H9 (cell line): Measurements from ENCODE around the gene CBX8. TPM values are rescaled to one million over a fixed set of nuclear protein-coding genes. Genes with fewer than 3 reads are reported as not detected.

Experiments
- DNase-seq: peaks from one replicate; pipeline ENCODE4 v3.0.0-alpha.2; 2017
- H2AFZ ChIP-seq: one replicate; pipeline ENCODE4 v1.6.1; 2013; ENCODE audit warnings: mild to moderate bottlenecking, low read length, control low read depth, moderate library complexity
- H2AK5ac ChIP-seq: 2 replicates; pipeline ENCODE4 v1.6.1; 2013; ENCODE audit warnings: low read length, control low read depth, mixed read lengths; ENCODE audit not compliant: insufficient read length
- H2BK120ac ChIP-seq: one replicate; pipeline ENCODE4 v1.6.1; 2013; ENCODE audit warnings: low read depth, mild to moderate bottlenecking, low read length, control low read depth, inconsistent platforms; ENCODE audit not compliant: poor library complexity, severe bottlenecking
- H2BK12ac ChIP-seq: 2 replicates; pipeline ENCODE4 v1.6.1; 2013; ENCODE audit warnings: low read length, control low read depth, mixed read lengths, low read depth; ENCODE audit not compliant: insufficient read length
- H2BK15ac ChIP-seq: 2 replicates; pipeline ENCODE4 v1.6.1; 2013; ENCODE audit warnings: low read depth, low read length, control low read depth
- H2BK20ac ChIP-seq: one replicate; pipeline ENCODE4 v1.6.1; 2013; ENCODE audit warnings: low read depth, mild to moderate bottlenecking, low read length, control low read depth, inconsistent platforms; ENCODE audit not compliant: poor library complexity, severe bottlenecking
- H2BK5ac ChIP-seq: 2 replicates; pipeline ENCODE4 v1.6.1; 2013; ENCODE audit warnings: low read length, control low read depth, mixed read lengths; ENCODE audit not compliant: insufficient read length
- H3K14ac ChIP-seq: 2 replicates; pipeline ENCODE4 v1.6.1; 2013; ENCODE audit warnings: low read length, control low read depth; ENCODE audit not compliant: insufficient read depth
- H3K18ac ChIP-seq: 2 replicates; pipeline ENCODE4 v1.6.1; 2013; ENCODE audit warnings: low read depth, mild to moderate bottlenecking, mixed read lengths, low read length, control low read depth; ENCODE audit not compliant: insufficient read length
- H3K23ac ChIP-seq: 2 replicates; pipeline ENCODE4 v1.6.1; 2013; ENCODE audit warnings: low read length, control low read depth, mixed read lengths, low read depth; ENCODE audit not compliant: insufficient read length
- H3K23me2 ChIP-seq: 2 replicates; pipeline ENCODE4 v1.6.1; 2013; ENCODE audit warnings: low read depth, mild to moderate bottlenecking, mixed read lengths, low read length, control low read depth; ENCODE audit not compliant: insufficient read length, poor library complexity, severe bottlenecking
- H3K27ac ChIP-seq: 2 replicates; pipeline ENCODE4 v1.5.1; 2013; ENCODE audit warnings: low read length, control low read depth, mixed read lengths, low read depth; ENCODE audit not compliant: insufficient read length
- H3K27me3 ChIP-seq: 2 replicates; pipeline ENCODE4 v1.6.1; 2013; ENCODE audit warnings: low read length, control low read depth, inconsistent platforms; ENCODE audit not compliant: insufficient read depth
- H3K4ac ChIP-seq: 2 replicates; pipeline ENCODE4 v1.6.1; 2013; ENCODE audit warnings: low read depth, mild to moderate bottlenecking, control low read depth, inconsistent platforms, low read length, moderate library complexity
- H3K4me1 ChIP-seq: 2 replicates; pipeline ENCODE4 v1.6.1; 2013; ENCODE audit warnings: low read length, control low read depth, inconsistent platforms; ENCODE audit not compliant: insufficient read depth
- H3K4me2 ChIP-seq: 2 replicates; pipeline ENCODE4 v1.6.1; 2013; ENCODE audit warnings: low read length, control low read depth, mixed read lengths; ENCODE audit not compliant: insufficient read length, insufficient read depth
- H3K56ac ChIP-seq: 2 replicates; pipeline ENCODE4 v1.6.1; 2013; ENCODE audit warnings: low read depth, mild to moderate bottlenecking, mixed read lengths, low read length, control low read depth; ENCODE audit not compliant: insufficient read length
- H3K79me1 ChIP-seq: 2 replicates; pipeline ENCODE4 v1.6.1; 2013; ENCODE audit warnings: low read depth, mild to moderate bottlenecking, moderate library complexity, low read length, control low read depth, inconsistent platforms; ENCODE audit not compliant: insufficient read depth, poor library complexity, severe bottlenecking
- H3K79me2 ChIP-seq: 2 replicates; pipeline ENCODE4 v1.6.1; 2013; ENCODE audit warnings: low read length, control low read depth, inconsistent platforms; ENCODE audit not compliant: insufficient read depth
- H3K9ac ChIP-seq: 2 replicates; pipeline ENCODE4 v1.6.1; 2013; ENCODE audit warnings: low read length, control low read depth, mixed read lengths; ENCODE audit not compliant: insufficient read length; ENCODE audit errors: extremely low read depth
- H3K9me3 ChIP-seq: one replicate; pipeline ENCODE4 v1.6.1; 2013; ENCODE audit warnings: low read depth, low read length, inconsistent platforms; ENCODE audit not compliant: control insufficient read depth
- H3T11ph ChIP-seq: one replicate; pipeline ENCODE4 v1.6.1; 2013; ENCODE audit warnings: mild to moderate bottlenecking, low read length, control low read depth, inconsistent platforms
- H4K20me1 ChIP-seq: one replicate; pipeline ENCODE4 v1.6.1; 2013; ENCODE audit not compliant: control insufficient read depth, insufficient read length, insufficient read depth
- H4K5ac ChIP-seq: 2 replicates; pipeline ENCODE4 v1.6.1; 2013; ENCODE audit warnings: low read depth, mild to moderate bottlenecking, mixed read lengths, low read length, control low read depth; ENCODE audit not compliant: insufficient read length
- H4K8ac ChIP-seq: replicated peaks from 2 replicates; pipeline ENCODE4 v1.6.1; 2013; ENCODE audit warnings: low read length, control low read depth, mixed read lengths, low read depth; ENCODE audit not compliant: insufficient read length
- H4K91ac ChIP-seq: 2 replicates; pipeline ENCODE4 v1.6.1; 2013; ENCODE audit warnings: low read depth, mild to moderate bottlenecking, moderate library complexity, mixed read lengths, low read length, control low read depth; ENCODE audit not compliant: insufficient read length
- H3K27ac Mint-ChIP-seq, 3 experiments: 2 replicates in 2 of 3; 3 replicates in 1 of 3; pipeline ENCODE4 v1.8.0; 2020 to 2021; ENCODE audit warnings: mixed read lengths in 3 of 3, mild to moderate bottlenecking in 1 of 3, moderate library complexity in 1 of 3
- H3K27me3 Mint-ChIP-seq: 2 replicates; pipeline ENCODE4 v1.8.0; 2021; ENCODE audit warnings: low read depth, mild to moderate bottlenecking, moderate library complexity, mixed read lengths
- H3K36me3 Mint-ChIP-seq, 3 experiments: 2 replicates in 2 of 3; 3 replicates in 1 of 3; pipeline ENCODE4 v1.8.0; 2020 to 2021; ENCODE audit warnings: low read depth in 3 of 3, mixed read lengths in 3 of 3; ENCODE audit not compliant: insufficient read depth in 1 of 3
- H3K4me1 Mint-ChIP-seq, 2 experiments: 2 replicates each; pipeline ENCODE4 v1.8.0; 2020; ENCODE audit warnings: mixed read lengths in 2 of 2
- H3K4me3 Mint-ChIP-seq, 2 experiments: 2 replicates in 1 of 2; 3 replicates in 1 of 2; pipeline ENCODE4 v1.8.0; 2020 to 2021; ENCODE audit warnings: mild to moderate bottlenecking in 2 of 2, mixed read lengths in 2 of 2, moderate library complexity in 1 of 2
- H3K9me3 Mint-ChIP-seq, 2 experiments: 2 replicates in 1 of 2; 3 replicates in 1 of 2; pipeline ENCODE4 v1.8.0; 2020; ENCODE audit warnings: mild to moderate bottlenecking in 2 of 2, mixed read lengths in 2 of 2, moderate library complexity in 1 of 2
- CTCF ChIP-seq: fragments of 200-600 bp; sonication (generic); conservative IDR thresholded peaks from 3 replicates; pipeline ENCODE4 v1.8.0; 2021; ENCODE audit warnings: antibody characterized with exemption, mild to moderate bottlenecking
- WGBS: extraction: QIAGEN DNeasy Blood & Tissue Kit; methylation state at CpG from one replicate; pipeline ENCODE4 v1.1.7; 2013; ENCODE audit warnings: missing lambda C conversion rate, low lambda C conversion rate, mixed read lengths; ENCODE audit not compliant: insufficient read length; ENCODE audit errors: extremely low coverage; 5-methylcytosine and 5-hydroxymethylcytosine counted together
- total RNA-seq: library from RNA; stranded (reverse); gene quantifications from 2 replicates; pipeline ENCODE4 v1.2.1, GENCODE V29; 2021

Gene CBX8
- total RNA-seq, 1 experiment from 2014 or later: 1.2 TPM

DNA sequence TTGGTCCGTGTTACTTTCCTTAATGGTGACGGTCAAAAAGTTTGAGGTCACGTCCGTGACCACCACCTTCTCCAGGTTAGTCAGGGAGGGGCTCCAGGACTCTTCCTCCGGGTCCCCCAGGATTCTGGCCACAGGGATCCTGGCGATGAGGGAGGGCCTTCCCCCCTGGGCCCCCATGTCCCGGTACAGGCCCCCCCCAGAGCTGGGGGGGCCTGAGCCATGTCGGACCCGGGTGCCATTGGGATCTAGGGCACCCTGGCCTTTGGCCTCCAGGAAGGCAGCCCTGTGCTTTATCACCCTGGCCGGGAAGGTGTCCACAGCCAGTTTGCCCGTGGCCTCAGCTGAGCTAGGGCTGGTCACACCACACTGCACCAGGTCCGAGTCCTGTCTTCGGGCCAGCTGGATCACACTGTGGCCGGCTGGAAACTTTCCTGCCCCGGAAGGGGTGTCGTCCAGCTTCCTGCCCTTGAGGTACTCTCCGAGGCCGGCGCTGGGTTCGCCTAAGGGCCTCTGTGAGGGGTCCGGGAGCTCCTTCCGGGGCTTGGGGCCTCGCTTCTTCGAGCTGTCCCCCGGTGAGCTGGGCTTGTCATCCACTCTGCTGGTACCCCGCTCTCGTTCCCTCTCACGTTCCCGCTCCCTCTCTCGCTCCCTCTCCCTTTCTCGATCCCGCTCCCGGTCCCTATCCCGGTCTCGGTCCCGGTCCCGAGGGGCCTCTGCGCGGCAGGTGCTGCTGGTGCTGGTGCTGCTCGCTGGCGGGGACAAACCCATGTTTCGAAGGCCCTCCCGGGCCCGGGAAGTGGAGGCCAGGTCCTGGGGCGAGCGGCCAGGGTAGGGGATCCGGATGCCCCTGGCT is 2.0 kb downstream of the CBX8 start:
- H3K23me2 ChIP-seq: peaks cover 17% of the 10 kb centered on the region
- no peak overlapping the region for H2BK120ac ChIP-seq
- H4K91ac ChIP-seq: no peak overlapping the region
- H3K27me3 Mint-ChIP-seq: peaks cover 92% of the 10 kb centered on the region
- H3K56ac ChIP-seq: no peak overlapping the region
- peaks cover 0 to 1% (median 0%) of the 10 kb centered on the region in 3 experiments; a peak in 3 of 7 replicates for H3K36me3 Mint-ChIP-seq
- H3K27ac ChIP-seq: no peak overlapping the region
- peak overlapping the region; percentile 37 for H2BK12ac ChIP-seq
- H3K9me3 Mint-ChIP-seq: peaks cover 2 to 7% of the 10 kb centered on the region in 2 experiments; a peak in 2 of 5 replicates
- no peak overlapping the region for H2BK20ac ChIP-seq
- H3K18ac ChIP-seq: no peak overlapping the region
- no peaks in the 10 kb centered on the region for H3K4me1 ChIP-seq
- no peaks in the 10 kb centered on the region for H3K79me2 ChIP-seq
- peaks cover 81% of the 10 kb centered on the region for H3K27me3 ChIP-seq
- no peak overlapping the region for H3K27ac Mint-ChIP-seq
- DNase-seq: peak; percentile 64
- H4K5ac ChIP-seq: no peak overlapping the region
- no peaks in the 10 kb centered on the region for H4K20me1 ChIP-seq
- H3K4me3 Mint-ChIP-seq: peak overlapping the region in 1 of 2 experiments; percentile 64; a peak in 2 of 5 replicates
- no peak overlapping the region for H3K4ac ChIP-seq
- H2AK5ac ChIP-seq: no peak overlapping the region
- TF ChIP-seq CTCF: no peak
- H3K23ac ChIP-seq: no peak overlapping the region
- no CpG with 5 or more reads among the region's 47 CpGs for WGBS
- no peak overlapping the region for H2AFZ ChIP-seq
- H3K14ac ChIP-seq: no peak overlapping the region; the same call in 1 of the 2 replicates
- peak overlapping the region; percentile 43 for H3K4me2 ChIP-seq
- peak overlapping the region; percentile 6 for H3K9ac ChIP-seq
- H3T11ph ChIP-seq: no peak overlapping the region
- H2BK15ac ChIP-seq: no peak overlapping the region
- no peaks in the 10 kb centered on the region for H3K79me1 ChIP-seq
- H2BK5ac ChIP-seq: no peak overlapping the region
- H3K4me1 Mint-ChIP-seq: peaks cover 22 to 46% of the 10 kb centered on the region in 2 experiments
- H3K9me3 ChIP-seq: no peaks in the 10 kb centered on the region
- H4K8ac ChIP-seq: no peak overlapping the region
